ENCODE measurements around the gene CBFA2T2. TPM values are rescaled to one million over a fixed set of nuclear protein-coding genes. Genes with fewer than 3 reads are reported as not detected.

CBFA2T2 gene
- total RNA-seq, 1 experiment from 2014 or later = 20.0 TPM

GRCh38 chr20:33499355-33499754, 9.5 kb downstream of the CBFA2T2 start:
- Histone ChIP-seq H3K9me3 (ENCODE audit: insufficient read depth, low read depth) (no peaks in the 10 kb centered on the region), H4K20me1 (ENCODE audit: insufficient read depth) (0 out of 2 replicates have a peak, but pooled peaks cover 4% of the 10 kb centered on the region), H3K4me1 (replicated peaks; ENCODE audit: insufficient read depth) (no peaks in the 10 kb centered on the region), H3K79me2 (ENCODE audit: low read depth) (peaks cover 17% of the 10 kb centered on the region; the same call in 1 of the 2 replicates), H3F3A (ENCODE audit: insufficient read depth, low read depth) (peaks cover 5% of the 10 kb centered on the region; the same call in 1 of the 2 replicates), H3K9me2 (ENCODE audit: insufficient read depth) (no peaks in the 10 kb centered on the region), H3K4me3 (no peak overlapping the region), H3K36me3 (ENCODE audit: low read depth) (no peaks in the 10 kb centered on the region), H3K4me2 (no peak overlapping the region), H3K27ac (no peak overlapping the region), H2AFZ (no peak overlapping the region), H3K27me3 (ENCODE audit: insufficient read depth, low read depth) (no peaks in the 10 kb centered on the region)
- no peak for TF ChIP-seq CTCF (conservative IDR thresholded peaks at IDR 0.05)
- no peak for TF ChIP-seq EZH2 (IDR thresholded peaks at IDR 0.05; ENCODE audit: low read depth)
- BruUV-seq (replicated peaks) = no TSS peak
- CTCF ChIA-PET = no interaction called here
- DNase-seq = no peak
- intact Hi-C loops (cut with micrococcal nuclease; ENCODE audit: unreplicated experiment) = no loop called here
- POLR2A ChIA-PET (ENCODE audit: unreplicated experiment) = no interaction called here

GRCh38 chr20:33501000-33501399, 11.1 kb downstream of the CBFA2T2 start:
- Histone ChIP-seq H3K36me3 (ENCODE audit: low read depth) (no peaks in the 10 kb centered on the region), H3K79me2 (ENCODE audit: low read depth) (peaks cover 12% of the 10 kb centered on the region; the same call in 1 of the 2 replicates), H2AFZ (no peak overlapping the region), H3K27me3 (ENCODE audit: insufficient read depth, low read depth) (no peaks in the 10 kb centered on the region), H3K27ac (no peak overlapping the region), H3F3A (ENCODE audit: insufficient read depth, low read depth) (peaks cover 5% of the 10 kb centered on the region; the same call in 1 of the 2 replicates), H3K4me2 (no peak overlapping the region), H3K9me2 (ENCODE audit: insufficient read depth) (no peaks in the 10 kb centered on the region), H3K9me3 (ENCODE audit: insufficient read depth, low read depth) (no peaks in the 10 kb centered on the region), H3K4me1 (replicated peaks; ENCODE audit: insufficient read depth) (no peaks in the 10 kb centered on the region), H4K20me1 (ENCODE audit: insufficient read depth) (0 out of 2 replicates have a peak, but pooled peaks cover 4% of the 10 kb centered on the region), H3K4me3 (no peak overlapping the region)
- intact Hi-C loops (cut with micrococcal nuclease; ENCODE audit: unreplicated experiment) = no loop called here
- BruUV-seq (replicated peaks) = no TSS peak
- TF ChIP-seq EZH2 (IDR thresholded peaks at IDR 0.05; ENCODE audit: low read depth) = no peak
- no peak for TF ChIP-seq CTCF (conservative IDR thresholded peaks at IDR 0.05)
- ChIA-PET CTCF (no interaction called here), POLR2A (ENCODE audit: unreplicated experiment) (interaction anchor here (0.9 kb wide), 1 partner anchor 11 kb away, joined by 5 read pairs; the partner anchor contains the start of gene CBFA2T2)
- DNase-seq = no peak

DNA sequence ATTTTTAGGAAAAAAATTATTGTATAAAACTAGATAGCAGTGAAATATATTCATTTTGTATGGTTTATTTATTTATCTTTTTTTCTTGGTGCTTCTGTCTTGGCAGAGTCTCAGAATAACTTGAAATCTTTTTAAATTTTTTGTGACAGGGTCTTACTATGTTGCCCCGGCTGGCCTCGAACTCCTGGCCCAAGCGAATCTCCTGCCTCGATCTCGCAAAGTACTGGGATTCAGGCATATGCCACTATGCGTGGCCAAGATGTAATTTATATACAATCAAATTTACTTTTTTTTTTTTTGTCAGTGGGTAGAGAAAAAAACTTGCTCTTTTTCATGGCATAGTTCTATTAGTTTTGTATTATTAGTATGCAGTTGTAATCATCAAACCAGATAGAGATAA, 13.7 kb downstream of the CBFA2T2 start:
- Histone ChIP-seq H3K9me2 (ENCODE audit: insufficient read depth) (no peaks in the 10 kb centered on the region), H4K20me1 (ENCODE audit: insufficient read depth) (no peaks in the 10 kb centered on the region), H3K4me2 (no peak overlapping the region), H3K36me3 (ENCODE audit: low read depth) (no peaks in the 10 kb centered on the region), H3F3A (ENCODE audit: insufficient read depth, low read depth) (peaks cover 5% of the 10 kb centered on the region; the same call in 1 of the 2 replicates), H3K4me3 (no peak overlapping the region), H3K27ac (no peak overlapping the region), H2AFZ (no peak overlapping the region), H3K79me2 (ENCODE audit: low read depth) (peaks cover 12% of the 10 kb centered on the region), H3K4me1 (replicated peaks; ENCODE audit: insufficient read depth) (no peaks in the 10 kb centered on the region), H3K27me3 (ENCODE audit: insufficient read depth, low read depth) (no peaks in the 10 kb centered on the region), H3K9me3 (ENCODE audit: insufficient read depth, low read depth) (no peaks in the 10 kb centered on the region)
- POLR2A ChIA-PET (ENCODE audit: unreplicated experiment) = interaction anchor here (0.6 to 0.7 kb wide), 3 partner anchors 11 to 144 kb away, joined by 9 to 24 read pairs (median 11); no protein-coding TSS in a partner anchor
- BruUV-seq (replicated peaks) = no TSS peak
- CTCF ChIA-PET = no interaction called here
- TF ChIP-seq CTCF (conservative IDR thresholded peaks at IDR 0.05) (no peak), EZH2 (IDR thresholded peaks at IDR 0.05; ENCODE audit: low read depth) (no peak)
- intact Hi-C loops (cut with micrococcal nuclease; ENCODE audit: unreplicated experiment) = no loop called here
- no peak for DNase-seq
